ENCODE data around the gene RNPEP.

The RNPEP gene, protein sequence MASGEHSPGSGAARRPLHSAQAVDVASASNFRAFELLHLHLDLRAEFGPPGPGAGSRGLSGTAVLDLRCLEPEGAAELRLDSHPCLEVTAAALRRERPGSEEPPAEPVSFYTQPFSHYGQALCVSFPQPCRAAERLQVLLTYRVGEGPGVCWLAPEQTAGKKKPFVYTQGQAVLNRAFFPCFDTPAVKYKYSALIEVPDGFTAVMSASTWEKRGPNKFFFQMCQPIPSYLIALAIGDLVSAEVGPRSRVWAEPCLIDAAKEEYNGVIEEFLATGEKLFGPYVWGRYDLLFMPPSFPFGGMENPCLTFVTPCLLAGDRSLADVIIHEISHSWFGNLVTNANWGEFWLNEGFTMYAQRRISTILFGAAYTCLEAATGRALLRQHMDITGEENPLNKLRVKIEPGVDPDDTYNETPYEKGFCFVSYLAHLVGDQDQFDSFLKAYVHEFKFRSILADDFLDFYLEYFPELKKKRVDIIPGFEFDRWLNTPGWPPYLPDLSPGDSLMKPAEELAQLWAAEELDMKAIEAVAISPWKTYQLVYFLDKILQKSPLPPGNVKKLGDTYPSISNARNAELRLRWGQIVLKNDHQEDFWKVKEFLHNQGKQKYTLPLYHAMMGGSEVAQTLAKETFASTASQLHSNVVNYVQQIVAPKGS

DNA sequence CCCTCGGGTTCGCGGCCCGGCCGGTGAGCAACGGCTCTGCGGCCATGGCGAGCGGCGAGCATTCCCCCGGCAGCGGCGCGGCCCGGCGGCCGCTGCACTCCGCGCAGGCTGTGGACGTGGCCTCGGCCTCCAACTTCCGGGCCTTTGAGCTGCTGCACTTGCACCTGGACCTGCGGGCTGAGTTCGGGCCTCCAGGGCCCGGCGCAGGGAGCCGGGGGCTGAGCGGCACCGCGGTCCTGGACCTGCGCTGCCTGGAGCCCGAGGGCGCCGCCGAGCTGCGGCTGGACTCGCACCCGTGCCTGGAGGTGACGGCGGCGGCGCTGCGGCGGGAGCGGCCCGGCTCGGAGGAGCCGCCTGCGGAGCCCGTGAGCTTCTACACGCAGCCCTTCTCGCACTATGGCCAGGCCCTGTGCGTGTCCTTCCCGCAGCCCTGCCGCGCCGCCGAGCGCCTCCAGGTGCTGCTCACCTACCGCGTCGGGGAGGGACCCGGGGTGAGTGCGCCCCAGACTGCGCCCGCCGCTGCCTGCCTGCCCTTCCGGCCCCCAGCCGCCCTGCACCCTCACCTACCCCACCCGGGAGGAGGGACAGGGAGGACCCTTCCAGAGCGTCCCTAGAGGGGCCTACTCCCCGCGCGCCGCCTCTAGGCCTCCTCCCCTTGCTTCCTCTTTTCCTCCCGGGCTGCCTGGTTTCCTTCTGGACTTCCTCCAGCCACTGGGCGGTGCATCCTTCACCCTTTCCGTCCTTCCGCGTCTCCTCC, at the start of gene RNPEP:
Gene RNPEP (plus strand): TSS at position 26 of the 757 bp plus-strand sequence. CDS start 19 bp downstream, at position 45.
- no peak for TF ChIP-seq GATA3 (IDR thresholded peaks at IDR 0.05; ENCODE audit: low read depth, low read length)
- TF ChIP-seq GATA2 (IDR thresholded peaks at IDR 0.05; ENCODE audit: low read depth, low read length), result no peak; the same call in 1 of the 2 replicates

GRCh38 chr1:201933840-201934430, 48.5 kb upstream of the RNPEP start:
- TF ChIP-seq GATA2 (IDR thresholded peaks at IDR 0.05; ENCODE audit: low read depth, low read length), result no peak
- no peak for TF ChIP-seq GATA3 (IDR thresholded peaks at IDR 0.05; ENCODE audit: low read depth, low read length)

GRCh38 chr1:201937624-201938213, 44.7 kb upstream of the RNPEP start:
- TF ChIP-seq GATA3 (IDR thresholded peaks at IDR 0.05; ENCODE audit: low read depth, low read length), result no peak
- no peak for TF ChIP-seq GATA2 (IDR thresholded peaks at IDR 0.05; ENCODE audit: low read depth, low read length)

DNA sequence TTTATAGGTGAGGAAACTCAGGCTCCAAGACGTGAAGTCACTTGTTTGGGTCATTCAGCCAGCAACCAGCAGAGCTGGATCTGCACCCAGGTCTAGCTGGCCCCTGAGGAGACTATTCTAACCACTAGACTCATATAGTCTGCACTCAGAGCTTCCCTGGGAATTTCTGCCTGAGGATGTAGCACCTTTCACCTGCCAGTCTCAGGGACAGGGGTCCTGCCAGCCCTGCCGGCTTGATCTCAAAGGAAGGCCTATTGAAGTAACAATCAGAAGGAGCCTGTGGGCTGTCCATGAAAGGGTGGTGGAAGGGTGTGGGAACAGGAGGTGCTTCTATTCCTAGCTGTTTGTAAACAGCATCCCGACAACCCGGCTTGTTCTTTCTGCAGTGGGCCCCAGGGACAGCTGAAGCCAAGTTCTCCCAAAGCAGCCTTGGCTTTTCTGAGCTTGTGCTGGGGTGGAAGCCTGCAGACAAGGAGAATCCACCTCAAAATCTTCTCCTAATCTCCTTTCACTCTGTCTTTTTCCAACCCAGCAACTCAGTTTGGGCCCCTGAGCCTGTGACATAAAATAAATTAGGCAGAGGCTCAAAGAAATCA, 43.9 kb upstream of the RNPEP start:
- no peak for TF ChIP-seq GATA2 (IDR thresholded peaks at IDR 0.05; ENCODE audit: low read depth, low read length)
- TF ChIP-seq GATA3 (IDR thresholded peaks at IDR 0.05; ENCODE audit: low read depth, low read length), result no peak

DNA sequence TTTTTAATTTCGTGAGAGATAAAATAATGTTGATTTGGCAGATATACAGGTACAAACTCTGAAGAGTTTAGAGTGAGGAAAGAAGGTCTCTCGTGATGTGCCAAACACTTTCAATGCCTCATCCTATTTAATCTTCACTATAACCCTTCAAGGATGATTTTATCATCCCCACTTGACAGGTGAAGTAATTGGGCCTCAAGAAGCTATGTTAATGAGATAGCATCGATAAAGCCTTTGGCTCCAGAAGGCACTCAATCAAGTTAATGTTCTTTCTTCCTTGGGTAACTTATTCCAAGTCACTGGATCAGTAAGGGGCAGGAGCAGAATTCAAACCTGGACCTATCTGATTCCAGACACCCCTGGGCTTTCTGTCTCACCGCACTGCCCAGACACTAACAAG, 43.3 kb upstream of the RNPEP start:
- TF ChIP-seq GATA3 (IDR thresholded peaks at IDR 0.05; ENCODE audit: low read depth, low read length) (no peak), GATA2 (IDR thresholded peaks at IDR 0.05; ENCODE audit: low read depth, low read length) (no peak)

DNA sequence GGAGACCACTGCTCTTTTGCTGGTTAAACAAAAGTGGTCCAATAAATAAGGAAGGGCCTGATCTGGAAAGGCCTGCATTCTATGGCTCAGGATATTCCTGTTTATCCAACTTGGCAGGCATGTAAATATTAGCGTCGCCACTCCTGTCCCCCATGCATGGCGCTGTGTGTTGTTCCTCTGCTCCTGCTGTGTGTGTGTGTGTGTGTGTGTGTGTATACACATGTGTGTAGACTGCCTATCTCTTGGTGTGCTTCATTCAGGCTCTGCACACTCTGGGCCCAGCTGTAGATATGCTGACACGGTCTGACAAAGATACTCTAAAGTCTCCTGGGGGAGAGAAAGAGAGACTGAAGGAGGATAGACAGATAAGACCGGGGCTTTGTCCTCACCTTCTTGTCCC, 42.9 kb upstream of the RNPEP start:
- TF ChIP-seq GATA2 (IDR thresholded peaks at IDR 0.05; ENCODE audit: low read depth, low read length) (no peak), GATA3 (IDR thresholded peaks at IDR 0.05; ENCODE audit: low read depth, low read length) (no peak)

- TF ChIP-seq GATA2 (IDR thresholded peaks at IDR 0.05; ENCODE audit: low read depth, low read length) (no peak), GATA3 (IDR thresholded peaks at IDR 0.05; ENCODE audit: low read depth, low read length) (no peak)
These were observed 40.9 kb upstream of the RNPEP start for GRCh38 chr1:201941420-201942128.

DNA sequence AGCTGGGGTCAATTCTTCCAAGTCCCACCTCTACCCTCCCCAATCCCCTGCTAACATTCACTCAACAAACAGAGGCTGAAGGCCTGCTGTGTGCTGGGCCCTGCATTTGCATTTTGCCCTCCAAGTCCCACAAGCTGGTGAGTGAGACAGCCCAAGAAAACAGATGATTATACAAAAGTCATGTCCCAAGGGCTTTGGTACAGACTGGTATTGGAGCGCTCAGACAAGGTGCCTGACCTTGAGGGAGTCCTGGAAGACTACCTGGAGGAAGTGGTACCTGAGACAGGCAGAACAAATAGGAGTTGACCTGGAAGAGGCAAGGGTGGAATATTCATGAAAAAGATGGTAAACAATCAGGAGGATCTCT, 40.3 kb upstream of the RNPEP start:
- TF ChIP-seq GATA3 (IDR thresholded peaks at IDR 0.05; ENCODE audit: low read depth, low read length) (no peak), GATA2 (IDR thresholded peaks at IDR 0.05; ENCODE audit: low read depth, low read length) (no peak)

- TF ChIP-seq GATA2 (IDR thresholded peaks at IDR 0.05; ENCODE audit: low read depth, low read length) (no peak), GATA3 (IDR thresholded peaks at IDR 0.05; ENCODE audit: low read depth, low read length) (no peak)
These were observed 38.4 kb upstream of the RNPEP start for GRCh38 chr1:201944002-201944401.

- TF ChIP-seq GATA3 (IDR thresholded peaks at IDR 0.05; ENCODE audit: low read depth, low read length), result no peak
- TF ChIP-seq GATA2 (IDR thresholded peaks at IDR 0.05; ENCODE audit: low read depth, low read length), result no peak
These were observed 37.8 kb upstream of the RNPEP start for GRCh38 chr1:201944639-201945038.

GRCh38 chr1:201945157-201945556, 37.3 kb upstream of the RNPEP start:
- TF ChIP-seq GATA3 (IDR thresholded peaks at IDR 0.05; ENCODE audit: low read depth, low read length) (no peak), GATA2 (IDR thresholded peaks at IDR 0.05; ENCODE audit: low read depth, low read length) (no peak)

DNA sequence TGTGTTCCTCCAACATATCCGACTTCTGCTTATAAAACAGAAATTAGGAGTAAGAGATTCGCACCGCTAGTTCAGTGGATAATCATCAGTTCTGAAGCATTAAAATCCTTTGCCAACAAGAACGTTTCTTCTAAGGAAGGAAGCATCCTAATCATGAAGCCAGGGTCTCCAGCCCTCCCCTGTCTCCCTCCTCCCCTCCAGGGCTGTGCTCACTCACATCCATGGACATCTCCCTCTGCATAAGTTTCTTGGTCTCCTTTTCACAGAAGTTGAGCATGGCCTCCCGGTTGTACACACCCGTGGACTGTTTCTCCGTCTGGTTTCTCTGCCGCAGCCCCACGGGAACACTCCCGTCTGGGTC, 36.6 kb upstream of the RNPEP start:
- TF ChIP-seq GATA2 (IDR thresholded peaks at IDR 0.05; ENCODE audit: low read depth, low read length) (no peak), GATA3 (IDR thresholded peaks at IDR 0.05; ENCODE audit: low read depth, low read length) (no peak)
